Fibroblast of mammary gland (primary cell): ENCODE measurements around the gene ECHDC3.

Source experiments
- DNase-seq: peaks from one replicate; pipeline ENCODE4 v3.0.0-alpha.2; 2010; ENCODE audit warnings: low read depth
- H3K4me3 ChIP-seq: 2 replicates; pipeline ENCODE4 v1.5.1; 2011; ENCODE audit warnings: low read depth, mild to moderate bottlenecking, low read length, moderate library complexity; ENCODE audit not compliant: control insufficient read depth
- CTCF ChIP-seq: conservative IDR thresholded peaks from 2 replicates; pipeline ENCODE4 v1.5.1; 2011; ENCODE audit warnings: low read depth, low read length, inconsistent platforms; ENCODE audit not compliant: control insufficient read depth, insufficient read depth

Gene ECHDC3

GRCh38 chr10:11789956-11790355 is 47.8 kb downstream of the ECHDC3 start:
- TF ChIP-seq CTCF = no peak
- H3K4me3 ChIP-seq = no peak overlapping the region
- no peak for DNase-seq

- no peak for TF ChIP-seq CTCF
- peak; percentile 49 for DNase-seq
- no peak overlapping the region for H3K4me3 ChIP-seq
Measured at GRCh38 chr10:11793762-11794479, 51.7 kb downstream of the ECHDC3 start.

DNA sequence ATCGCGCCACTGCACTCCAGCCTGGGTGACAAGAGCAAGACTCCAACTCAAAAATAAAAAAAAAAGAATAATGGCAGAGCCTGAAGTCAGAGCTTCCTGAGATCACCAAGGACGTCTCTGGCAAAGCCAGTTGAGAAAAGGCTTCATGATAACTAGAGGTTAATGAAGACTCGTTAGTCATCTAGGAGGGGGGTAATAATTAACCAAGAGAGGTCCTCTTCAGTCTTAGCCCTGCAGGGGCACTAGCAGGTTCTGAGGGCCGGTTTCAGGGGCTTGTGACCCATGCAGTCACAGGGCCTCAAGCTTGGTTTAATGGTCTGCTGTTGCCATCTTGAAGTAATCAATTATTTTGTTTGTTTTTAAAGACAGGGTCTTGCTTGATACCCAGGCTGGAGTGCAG is 52.4 kb downstream of the ECHDC3 start:
- no peak for DNase-seq
- no peak overlapping the region for H3K4me3 ChIP-seq
- no peak for TF ChIP-seq CTCF

- no peak for DNase-seq
- TF ChIP-seq CTCF = no peak
- H3K4me3 ChIP-seq = no peak overlapping the region
Measured at GRCh38 chr10:11795101-11795920, 53.1 kb downstream of the ECHDC3 start.

- TF ChIP-seq CTCF = no peak
- H3K4me3 ChIP-seq = no peak overlapping the region
- DNase-seq = no peak
Measured at GRCh38 chr10:11796474-11796873, 54.3 kb downstream of the ECHDC3 start.

DNA sequence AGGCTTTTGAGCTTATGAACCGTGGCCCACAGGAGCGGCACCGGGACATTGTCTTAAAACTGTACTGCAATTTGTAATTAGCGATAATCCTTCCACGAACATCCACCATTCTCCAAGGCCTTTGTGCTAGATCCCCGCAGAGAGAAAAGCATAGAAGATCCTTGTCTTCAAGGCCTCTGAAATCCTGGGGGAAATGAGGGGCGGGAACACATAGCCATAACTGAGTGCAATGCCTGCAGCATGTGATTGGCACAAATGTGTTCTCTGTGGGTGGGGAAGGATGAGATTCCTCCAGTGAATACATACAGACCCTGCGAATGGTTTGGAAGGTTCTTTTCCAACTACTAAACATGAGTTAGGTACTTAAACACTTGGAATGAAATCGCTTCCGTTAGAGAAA is 55.1 kb downstream of the ECHDC3 start:
- DNase-seq = no peak
- no peak for TF ChIP-seq CTCF
- no peak overlapping the region for H3K4me3 ChIP-seq
